ENCODE measurements around the gene BMERB1. TPM values are rescaled to one million over a fixed set of nuclear protein-coding genes. Genes with fewer than 3 reads are reported as not detected.

Gene BMERB1
- polyA plus RNA-seq, 1 of the 3 experiments (the other 2 are of a cell fraction) = 33.9 TPM

DNA sequence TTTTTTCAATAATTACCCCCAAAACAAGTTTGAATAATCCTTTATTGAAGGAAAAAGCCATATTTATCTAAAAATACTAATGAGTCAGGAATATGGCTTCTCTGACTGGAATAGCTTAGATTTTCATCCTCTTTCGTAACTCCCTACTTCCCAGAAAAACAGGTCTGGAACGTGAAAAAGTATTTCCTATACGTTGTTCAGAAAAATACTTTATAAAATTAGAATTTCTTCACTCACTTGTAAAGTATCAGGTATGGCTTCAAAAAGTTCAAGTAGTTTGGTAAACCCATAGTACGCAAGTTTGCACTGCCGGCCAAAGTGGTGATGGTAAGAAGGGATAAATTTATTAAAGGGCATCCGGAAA is 174.9 kb downstream of the BMERB1 start:
- Histone ChIP-seq H3K9me2 (no peaks in the 10 kb centered on the region), H3K27me3 (ENCODE audit: insufficient read depth) (no peaks in the 10 kb centered on the region), H2AFZ (ENCODE audit: low read depth) (no peak overlapping the region), H3K4me1 (ENCODE audit: control insufficient read depth in 1 of 2, insufficient read depth in 2 of 2, low read depth in 1 of 2, low read length in 1 of 2) (no peaks in the 10 kb centered on the region), H3K27ac (ENCODE audit: low read depth in 2 of 2, low read length in 1 of 2) (no peak overlapping the region), H4K20me1 (ENCODE audit: insufficient read depth) (no peaks in the 10 kb centered on the region; the same call in 1 of the 2 replicates), H3K4me3 (ENCODE audit: low read depth in 2 of 2, low read length in 1 of 2) (no peak overlapping the region), H3F3A (replicated peaks; ENCODE audit: insufficient read depth) (no peaks in the 10 kb centered on the region), H3K4me2 (no peak overlapping the region), H3K79me2 (ENCODE audit: insufficient read depth) (no peaks in the 10 kb centered on the region), H3K9ac (no peak overlapping the region), H3K9me3 (no peaks in the 10 kb centered on the region), H3K36me3 (replicated peaks in 1 of 2; ENCODE audit: control insufficient read depth in 1 of 2, insufficient read depth in 2 of 2, low read length in 1 of 2) (peaks cover 46 to 78% of the 10 kb centered on the region in 2 experiments)
- 95% methylated on average over 6 of the region's 6 CpGs for WGBS (ENCODE audit: low lambda C conversion rate)
- TF ChIP-seq TEAD4 (IDR thresholded peaks at IDR 0.05; ENCODE audit: borderline replicate concordance, insufficient read depth) (no peak), TAF1 (IDR thresholded peaks at IDR 0.05; ENCODE audit: borderline replicate concordance, low read depth, low read length) (no peak), RXRA (IDR thresholded peaks at IDR 0.05; ENCODE audit: borderline replicate concordance, low read depth) (no peak)
- no peak for DNase-seq
- CTCF ChIA-PET = interaction anchor here (0.9 to 1.5 kb wide), 2 partner anchors 11 to 17 kb away, joined by 3 to 5 read pairs; no protein-coding TSS in a partner anchor
- POLR2A ChIA-PET = no interaction called here

DNA sequence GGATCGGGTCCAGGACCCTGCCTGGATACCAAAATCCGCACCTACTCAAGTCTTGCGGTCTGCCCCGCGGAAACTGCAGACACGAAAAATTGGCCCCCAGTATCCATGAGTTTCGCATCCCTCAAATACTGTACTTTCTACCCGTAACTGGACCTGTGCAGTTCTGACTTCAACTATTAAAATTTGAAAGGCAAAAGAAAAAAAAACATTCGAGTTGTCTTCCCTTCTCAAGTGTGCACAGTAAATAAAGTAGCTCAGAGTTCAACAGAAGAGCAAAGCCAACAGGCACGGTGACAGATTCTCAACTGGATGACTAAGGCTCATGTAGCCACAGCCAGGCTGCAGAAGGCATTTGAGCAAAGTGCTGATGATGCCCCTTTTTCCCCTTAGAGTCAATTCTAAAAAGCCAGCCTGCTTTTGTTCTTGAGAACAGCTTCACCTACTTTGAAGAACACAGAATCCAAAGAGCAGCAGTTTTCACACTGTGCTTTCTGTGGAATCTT is 176.0 kb downstream of the BMERB1 start:
- Histone ChIP-seq H3K9me2 (no peaks in the 10 kb centered on the region), H3K27ac (ENCODE audit: low read depth in 2 of 2, low read length in 1 of 2) (no peak overlapping the region), H2AFZ (ENCODE audit: low read depth) (no peak overlapping the region), H3K9me3 (no peaks in the 10 kb centered on the region), H3K9ac (no peak overlapping the region), H3K79me2 (ENCODE audit: insufficient read depth) (no peaks in the 10 kb centered on the region), H3K4me3 (ENCODE audit: low read depth in 2 of 2, low read length in 1 of 2) (no peak overlapping the region), H3K4me2 (no peak overlapping the region), H3K36me3 (replicated peaks in 1 of 2; ENCODE audit: control insufficient read depth in 1 of 2, insufficient read depth in 2 of 2, low read length in 1 of 2) (peaks cover 49 to 66% of the 10 kb centered on the region in 2 experiments), H3F3A (replicated peaks; ENCODE audit: insufficient read depth) (no peaks in the 10 kb centered on the region), H3K27me3 (ENCODE audit: insufficient read depth) (no peaks in the 10 kb centered on the region), H4K20me1 (ENCODE audit: insufficient read depth) (no peaks in the 10 kb centered on the region; the same call in 1 of the 2 replicates), H3K4me1 (ENCODE audit: control insufficient read depth in 1 of 2, insufficient read depth in 2 of 2, low read depth in 1 of 2, low read length in 1 of 2) (no peaks in the 10 kb centered on the region)
- ChIA-PET CTCF (no interaction called here), POLR2A (no interaction called here)
- WGBS (ENCODE audit: low lambda C conversion rate) = 90% methylated on average over 10 of the region's 10 CpGs
- no peak for DNase-seq
- no peak for TF ChIP-seq RXRA (IDR thresholded peaks at IDR 0.05; ENCODE audit: borderline replicate concordance, low read depth)
- no peak for TF ChIP-seq JUND (IDR thresholded peaks at IDR 0.05)
- TF ChIP-seq EP300 (IDR thresholded peaks at IDR 0.05; ENCODE audit: borderline replicate concordance in 1 of 2, low read depth in 1 of 2, low read length in 1 of 2) = no peak
- no peak for TF ChIP-seq MXI1 (IDR thresholded peaks at IDR 0.05; ENCODE audit: low read depth, low read length)
- no peak for TF ChIP-seq SMC3 (IDR thresholded peaks at IDR 0.05; ENCODE audit: low read depth, low read length)
- no peak for TF ChIP-seq YY1 (IDR thresholded peaks at IDR 0.05; ENCODE audit: low read depth)
- no peak for TF ChIP-seq FOXM1 (IDR thresholded peaks at IDR 0.05; ENCODE audit: low read depth)
- TF ChIP-seq NRF1 (IDR thresholded peaks at IDR 0.05; ENCODE audit: low read depth, low read length) = no peak
- TF ChIP-seq, protein P1, sequence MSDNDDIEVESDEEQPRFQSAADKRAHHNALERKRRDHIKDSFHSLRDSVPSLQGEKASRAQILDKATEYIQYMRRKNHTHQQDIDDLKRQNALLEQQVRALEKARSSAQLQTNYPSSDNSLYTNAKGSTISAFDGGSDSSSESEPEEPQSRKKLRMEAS (IDR thresholded peaks at IDR 0.05; ENCODE audit: low read depth) = no peak
- no peak for TF ChIP-seq SIN3A (IDR thresholded peaks at IDR 0.05; ENCODE audit: borderline replicate concordance, low read depth, low read length)
- TF ChIP-seq, protein P2, sequence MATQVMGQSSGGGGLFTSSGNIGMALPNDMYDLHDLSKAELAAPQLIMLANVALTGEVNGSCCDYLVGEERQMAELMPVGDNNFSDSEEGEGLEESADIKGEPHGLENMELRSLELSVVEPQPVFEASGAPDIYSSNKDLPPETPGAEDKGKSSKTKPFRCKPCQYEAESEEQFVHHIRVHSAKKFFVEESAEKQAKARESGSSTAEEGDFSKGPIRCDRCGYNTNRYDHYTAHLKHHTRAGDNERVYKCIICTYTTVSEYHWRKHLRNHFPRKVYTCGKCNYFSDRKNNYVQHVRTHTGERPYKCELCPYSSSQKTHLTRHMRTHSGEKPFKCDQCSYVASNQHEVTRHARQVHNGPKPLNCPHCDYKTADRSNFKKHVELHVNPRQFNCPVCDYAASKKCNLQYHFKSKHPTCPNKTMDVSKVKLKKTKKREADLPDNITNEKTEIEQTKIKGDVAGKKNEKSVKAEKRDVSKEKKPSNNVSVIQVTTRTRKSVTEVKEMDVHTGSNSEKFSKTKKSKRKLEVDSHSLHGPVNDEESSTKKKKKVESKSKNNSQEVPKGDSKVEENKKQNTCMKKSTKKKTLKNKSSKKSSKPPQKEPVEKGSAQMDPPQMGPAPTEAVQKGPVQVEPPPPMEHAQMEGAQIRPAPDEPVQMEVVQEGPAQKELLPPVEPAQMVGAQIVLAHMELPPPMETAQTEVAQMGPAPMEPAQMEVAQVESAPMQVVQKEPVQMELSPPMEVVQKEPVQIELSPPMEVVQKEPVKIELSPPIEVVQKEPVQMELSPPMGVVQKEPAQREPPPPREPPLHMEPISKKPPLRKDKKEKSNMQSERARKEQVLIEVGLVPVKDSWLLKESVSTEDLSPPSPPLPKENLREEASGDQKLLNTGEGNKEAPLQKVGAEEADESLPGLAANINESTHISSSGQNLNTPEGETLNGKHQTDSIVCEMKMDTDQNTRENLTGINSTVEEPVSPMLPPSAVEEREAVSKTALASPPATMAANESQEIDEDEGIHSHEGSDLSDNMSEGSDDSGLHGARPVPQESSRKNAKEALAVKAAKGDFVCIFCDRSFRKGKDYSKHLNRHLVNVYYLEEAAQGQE (IDR thresholded peaks at IDR 0.05; ENCODE audit: low read depth, low read length) = no peak
- no peak for TF ChIP-seq ELF1 (IDR thresholded peaks at IDR 0.05)
- TF ChIP-seq, protein P3, sequence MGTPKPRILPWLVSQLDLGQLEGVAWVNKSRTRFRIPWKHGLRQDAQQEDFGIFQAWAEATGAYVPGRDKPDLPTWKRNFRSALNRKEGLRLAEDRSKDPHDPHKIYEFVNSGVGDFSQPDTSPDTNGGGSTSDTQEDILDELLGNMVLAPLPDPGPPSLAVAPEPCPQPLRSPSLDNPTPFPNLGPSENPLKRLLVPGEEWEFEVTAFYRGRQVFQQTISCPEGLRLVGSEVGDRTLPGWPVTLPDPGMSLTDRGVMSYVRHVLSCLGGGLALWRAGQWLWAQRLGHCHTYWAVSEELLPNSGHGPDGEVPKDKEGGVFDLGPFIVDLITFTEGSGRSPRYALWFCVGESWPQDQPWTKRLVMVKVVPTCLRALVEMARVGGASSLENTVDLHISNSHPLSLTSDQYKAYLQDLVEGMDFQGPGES (IDR thresholded peaks at IDR 0.05; ENCODE audit: low read depth, low read length) = no peak
- no peak for TF ChIP-seq RCOR1 (IDR thresholded peaks at IDR 0.05; ENCODE audit: low read length)
- no peak for TF ChIP-seq RFX5 (IDR thresholded peaks at IDR 0.05; ENCODE audit: low read length)
- TF ChIP-seq TCF12 (IDR thresholded peaks at IDR 0.05) = no peak
- TF ChIP-seq, protein P4, sequence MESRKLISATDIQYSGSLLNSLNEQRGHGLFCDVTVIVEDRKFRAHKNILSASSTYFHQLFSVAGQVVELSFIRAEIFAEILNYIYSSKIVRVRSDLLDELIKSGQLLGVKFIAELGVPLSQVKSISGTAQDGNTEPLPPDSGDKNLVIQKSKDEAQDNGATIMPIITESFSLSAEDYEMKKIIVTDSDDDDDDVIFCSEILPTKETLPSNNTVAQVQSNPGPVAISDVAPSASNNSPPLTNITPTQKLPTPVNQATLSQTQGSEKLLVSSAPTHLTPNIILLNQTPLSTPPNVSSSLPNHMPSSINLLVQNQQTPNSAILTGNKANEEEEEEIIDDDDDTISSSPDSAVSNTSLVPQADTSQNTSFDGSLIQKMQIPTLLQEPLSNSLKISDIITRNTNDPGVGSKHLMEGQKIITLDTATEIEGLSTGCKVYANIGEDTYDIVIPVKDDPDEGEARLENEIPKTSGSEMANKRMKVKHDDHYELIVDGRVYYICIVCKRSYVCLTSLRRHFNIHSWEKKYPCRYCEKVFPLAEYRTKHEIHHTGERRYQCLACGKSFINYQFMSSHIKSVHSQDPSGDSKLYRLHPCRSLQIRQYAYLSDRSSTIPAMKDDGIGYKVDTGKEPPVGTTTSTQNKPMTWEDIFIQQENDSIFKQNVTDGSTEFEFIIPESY (IDR thresholded peaks at IDR 0.05; ENCODE audit: borderline replicate concordance, low read depth) = no peak
- TF ChIP-seq, protein P5, sequence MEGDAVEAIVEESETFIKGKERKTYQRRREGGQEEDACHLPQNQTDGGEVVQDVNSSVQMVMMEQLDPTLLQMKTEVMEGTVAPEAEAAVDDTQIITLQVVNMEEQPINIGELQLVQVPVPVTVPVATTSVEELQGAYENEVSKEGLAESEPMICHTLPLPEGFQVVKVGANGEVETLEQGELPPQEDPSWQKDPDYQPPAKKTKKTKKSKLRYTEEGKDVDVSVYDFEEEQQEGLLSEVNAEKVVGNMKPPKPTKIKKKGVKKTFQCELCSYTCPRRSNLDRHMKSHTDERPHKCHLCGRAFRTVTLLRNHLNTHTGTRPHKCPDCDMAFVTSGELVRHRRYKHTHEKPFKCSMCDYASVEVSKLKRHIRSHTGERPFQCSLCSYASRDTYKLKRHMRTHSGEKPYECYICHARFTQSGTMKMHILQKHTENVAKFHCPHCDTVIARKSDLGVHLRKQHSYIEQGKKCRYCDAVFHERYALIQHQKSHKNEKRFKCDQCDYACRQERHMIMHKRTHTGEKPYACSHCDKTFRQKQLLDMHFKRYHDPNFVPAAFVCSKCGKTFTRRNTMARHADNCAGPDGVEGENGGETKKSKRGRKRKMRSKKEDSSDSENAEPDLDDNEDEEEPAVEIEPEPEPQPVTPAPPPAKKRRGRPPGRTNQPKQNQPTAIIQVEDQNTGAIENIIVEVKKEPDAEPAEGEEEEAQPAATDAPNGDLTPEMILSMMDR (IDR thresholded peaks at IDR 0.05) = no peak
